ENCODE measurements around the gene LTBP3. TPM values are rescaled to one million over a fixed set of nuclear protein-coding genes. Genes with fewer than 3 reads are reported as not detected.

Gene LTBP3
- total RNA-seq, 1 experiment from 2014 or later: 248 TPM

GRCh38 chr11:65500387-65501185 lies 57.6 kb downstream of the LTBP3 start:
- RAD21 ChIA-PET (ENCODE audit: low non-redundant PET in 1 of 2, low total read pairs in 2 of 2, uncharacterized antibody in 2 of 2, unreplicated experiment in 2 of 2): interaction anchor here (1.1 to 5.1 kb wide), 2 partner anchors 28 to 29 kb away, joined by 3 to 27 read pairs; no protein-coding TSS in a partner anchor
- Histone ChIP-seq H3K9ac (ENCODE audit: low read length) (peak overlapping the region; percentile 93), H3K27ac (ENCODE audit: low read depth, low read length) (peak overlapping the region; percentile 98), H3K9me3 (ENCODE audit: control insufficient read depth in 1 of 2, insufficient read depth in 1 of 2, low read depth in 1 of 2, low read length in 2 of 2) (no peaks in the 10 kb centered on the region), H3K9me2 (ENCODE audit: insufficient read depth) (no peaks in the 10 kb centered on the region), H3K4me2 (ENCODE audit: low read length) (peak overlapping the region; percentile 85), H3K4me1 (ENCODE audit: control insufficient read depth in 1 of 2, insufficient read depth in 2 of 2, low read length in 2 of 2) (peaks cover 49 to 87% of the 10 kb centered on the region in 2 experiments), H3K79me2 (ENCODE audit: insufficient read depth, low read length) (peaks cover 92% of the 10 kb centered on the region), H3K36me3 (ENCODE audit: control insufficient read depth in 1 of 2, insufficient read depth in 2 of 2, low read length in 2 of 2) (peaks cover 44 to 61% of the 10 kb centered on the region in 2 experiments), H3K4me3 (replicated peaks in 1 of 2; ENCODE audit: low read depth in 1 of 2, low read length in 2 of 2) (peak overlapping the region; percentile 57 to 79), H2AFZ (ENCODE audit: low read depth, low read length, poor library complexity, severe bottlenecking) (no peak overlapping the region), H4K20me1 (ENCODE audit: insufficient read depth) (peaks cover 61% of the 10 kb centered on the region), H3K27me3 (ENCODE audit: insufficient read depth, low read length) (no peaks in the 10 kb centered on the region)
- POLR2A ChIA-PET: interaction anchor here (0.7 to 26.7 kb wide), 25 partner anchors 7 to 183 kb away, joined by 3 to 1499 read pairs (median 4); partner anchors contain the start of genes DPF2, EHBP1L1, NEAT1 and PCNX3
- BruUV-seq (replicated peaks): no TSS peak
- no peak for ATAC-seq
- no peak for DNase-seq (ENCODE audit: low read depth, low spot score)
- no peak for TF ChIP-seq ATF3 (IDR thresholded peaks at IDR 0.05)
- TF ChIP-seq SP1 (IDR thresholded peaks at IDR 0.05; ENCODE audit: low read depth): no peak
- TF ChIP-seq FOSL1 (IDR thresholded peaks at IDR 0.05; ENCODE audit: low read depth): no peak
- no peak for TF ChIP-seq JUND (IDR thresholded peaks at IDR 0.05)
- no peak for TF ChIP-seq EGR1 (IDR thresholded peaks at IDR 0.05; ENCODE audit: low read depth)
- TF ChIP-seq POLR2AphosphoS5 (IDR thresholded peaks at IDR 0.05; ENCODE audit: low read depth, low read length): peak; percentile 97
- TF ChIP-seq EZH2phosphoT487 (IDR thresholded peaks at IDR 0.05; ENCODE audit: borderline replicate concordance): no peak
- TF ChIP-seq POLR2A (IDR thresholded peaks at IDR 0.05; ENCODE audit: borderline replicate concordance, extremely low read depth, insufficient read depth, insufficient read length): peak; percentile 95
- peak; percentile 20 for TF ChIP-seq ZBTB33 (IDR thresholded peaks at IDR 0.05; ENCODE audit: extremely low read depth, insufficient replicate concordance, low read length)
- TF ChIP-seq SRF (IDR thresholded peaks at IDR 0.05; ENCODE audit: low read depth): no peak
- intact Hi-C loops (cut with micrococcal nuclease): no loop called here
- CTCF ChIA-PET: interaction anchor here (2.3 kb wide), 1 partner anchor 32 kb away, joined by 7 read pairs; no protein-coding TSS in a partner anchor

Measured in HCT116 (cell line).